ENCODE results near the gene NAP1L4. TPM values are rescaled to one million over a fixed set of nuclear protein-coding genes. Genes with fewer than 3 reads are reported as not detected.

Gene NAP1L4
- polyA plus RNA-seq, 1 donor from 2014 or later, result 199 TPM

- Histone ChIP-seq H3K4me2 (ENCODE audit: low read length) (no peak overlapping the region), H3K79me2 (replicated peaks; ENCODE audit: insufficient read depth, low read length) (no peaks in the 10 kb centered on the region), H3K27ac (ENCODE audit: low read length) (no peak overlapping the region)
Measured at GRCh38 chr11:2913776-2914175, 78.4 kb downstream of the NAP1L4 start.

GRCh38 chr11:2913019-2913431 lies 79.1 kb downstream of the NAP1L4 start:
- no peak overlapping the region for H3K4me2 ChIP-seq (ENCODE audit: low read length)
- H3F3A ChIP-seq (ENCODE audit: insufficient read depth, low read length, poor library complexity, severe bottlenecking), result no peaks in the 10 kb centered on the region
- H2AFZ ChIP-seq (ENCODE audit: low read depth, low read length), result no peak overlapping the region
- no peaks in the 10 kb centered on the region for H3K36me3 ChIP-seq (ENCODE audit: insufficient read depth, low read length)
- H3K9me2 ChIP-seq (ENCODE audit: insufficient read depth, low read length), result no peaks in the 10 kb centered on the region
- no peak overlapping the region for H3K4me3 ChIP-seq (ENCODE audit: low read length)
- no peaks in the 10 kb centered on the region for H4K20me1 ChIP-seq (ENCODE audit: insufficient read depth)
- H3K79me2 ChIP-seq (replicated peaks; ENCODE audit: insufficient read depth, low read length), result no peaks in the 10 kb centered on the region
- no peaks in the 10 kb centered on the region for H3K27me3 ChIP-seq (ENCODE audit: insufficient read depth, low read depth, low read length)
- H3K9me3 ChIP-seq (ENCODE audit: low read length), result no peaks in the 10 kb centered on the region
- no peak overlapping the region for H3K9ac ChIP-seq (ENCODE audit: low read length)
- H3K27ac ChIP-seq (ENCODE audit: low read length), result no peak overlapping the region
- TF ChIP-seq MXI1 (conservative IDR thresholded peaks at IDR 0.05; ENCODE audit: poor library complexity, severe bottlenecking), result no peak
- TF ChIP-seq POLR2AphosphoS5 (IDR thresholded peaks at IDR 0.05), result no peak
- no peak for TF ChIP-seq EP300 (conservative IDR thresholded peaks at IDR 0.05; ENCODE audit: poor library complexity, severe bottlenecking)
- no peak for TF ChIP-seq SMC3 (conservative IDR thresholded peaks at IDR 0.05; ENCODE audit: poor library complexity)
- TF ChIP-seq EZH2 (IDR thresholded peaks at IDR 0.05; ENCODE audit: borderline replicate concordance, insufficient read depth, low read length, poor library complexity, severe bottlenecking), result no peak
- TF ChIP-seq RAD21 (conservative IDR thresholded peaks at IDR 0.05), result no peak

More at GRCh38 chr11:2913776-2914175, 78.4 kb downstream of the NAP1L4 start:
- H3K36me3 ChIP-seq (ENCODE audit: insufficient read depth, low read length), result no peaks in the 10 kb centered on the region
- TF ChIP-seq CTCF (IDR thresholded peaks at IDR 0.05; ENCODE audit: poor library complexity, severe bottlenecking) (no peak), POLR2AphosphoS5 (IDR thresholded peaks at IDR 0.05) (no peak), MXI1 (conservative IDR thresholded peaks at IDR 0.05; ENCODE audit: poor library complexity, severe bottlenecking) (no peak), SMC3 (conservative IDR thresholded peaks at IDR 0.05; ENCODE audit: poor library complexity) (no peak), TAF1 (IDR thresholded peaks at IDR 0.05; ENCODE audit: low read depth) (no peak), RAD21 (conservative IDR thresholded peaks at IDR 0.05) (no peak), EP300 (conservative IDR thresholded peaks at IDR 0.05; ENCODE audit: poor library complexity, severe bottlenecking) (no peak), REST (IDR thresholded peaks at IDR 0.05; ENCODE audit: borderline replicate concordance) (no peak), EZH2 (IDR thresholded peaks at IDR 0.05; ENCODE audit: borderline replicate concordance, insufficient read depth, low read length, poor library complexity, severe bottlenecking) (no peak)
- no peaks in the 10 kb centered on the region for H3K9me2 ChIP-seq (ENCODE audit: insufficient read depth, low read length)
- H3F3A ChIP-seq (ENCODE audit: insufficient read depth, low read length, poor library complexity, severe bottlenecking), result no peaks in the 10 kb centered on the region
- no peak overlapping the region for H3K9ac ChIP-seq (ENCODE audit: low read length)
- no peaks in the 10 kb centered on the region for H3K27me3 ChIP-seq (ENCODE audit: insufficient read depth, low read depth, low read length)
- H2AFZ ChIP-seq (ENCODE audit: low read depth, low read length), result no peak overlapping the region
- no peaks in the 10 kb centered on the region for H4K20me1 ChIP-seq (ENCODE audit: insufficient read depth)
- no peak overlapping the region for H3K4me3 ChIP-seq (ENCODE audit: low read length)
- no peaks in the 10 kb centered on the region for H3K9me3 ChIP-seq (ENCODE audit: low read length)

Data from neural cell (in vitro differentiated cells).